HG02938 (cell line): Measurements from ENCODE around the gene NPIPB9.

Experiments
- ATAC-seq: cut with Tn5 transposase; IDR thresholded peaks from one replicate; pipeline ENCODE4 v1.9.1; 2021; ENCODE audit warnings: mild to moderate bottlenecking, moderate library complexity; ENCODE audit not compliant: unreplicated experiment

NPIPB9 gene

GRCh38 chr16:28821874-28822519 is 70.4 kb downstream of the NPIPB9 start:
- ATAC-seq, result no peak
